Right renal cortex interstitium (tissue), 3 donors: Measurements from ENCODE around the gene UFSP1. TPM values are rescaled to one million over a fixed set of nuclear protein-coding genes. Genes with fewer than 3 reads are reported as not detected.
"Not testable (repeated sequence)": the region's sequence is repeated elsewhere in the genome, so short reads cannot be mapped to it uniquely, and the experiment has no call there.

Source experiments
- DNase-seq, 3 donors: peaks; one replicate each; pipeline ENCODE4 v3.0.0-alpha.2; 2013; ENCODE audit warnings: low read depth in 3 of 3, low spot score in 2 of 3
- polyA plus RNA-seq, 3 donors: library from polyadenylated mRNA; unstranded; fragments of 120-200 nt; gene quantifications; one replicate each; pipeline ENCODE4 v1.2.1, GENCODE V29; 2013; ENCODE audit not compliant: insufficient read length in 3 of 3

Gene UFSP1
- polyA plus RNA-seq, result 1 to 10 TPM in 2 of 3 donors, under 1 TPM in 1; 0.96 to 2.3 (median 1.9) TPM

- no peak for DNase-seq
These were observed at the start of gene UFSP1 for GRCh38 chr7:100888988-100889750. TSS of gene UFSP1 (minus strand) at chr7:100889715. CDS start at chr7:100889271, 444 bp downstream.

GRCh38 chr7:100936167-100936566 is 46.7 kb upstream of the UFSP1 start:
- not testable (repeated sequence) for DNase-seq

GRCh38 chr7:100935381-100935780 is 45.9 kb upstream of the UFSP1 start:
- DNase-seq, result not testable (repeated sequence)

GRCh38 chr7:100933734-100934133 is 44.2 kb upstream of the UFSP1 start:
- no peak for DNase-seq

GRCh38 chr7:100929808-100930174 is 40.3 kb upstream of the UFSP1 start:
- no peak for DNase-seq

GRCh38 chr7:100923616-100924015 is 34.1 kb upstream of the UFSP1 start:
- not testable (repeated sequence) for DNase-seq

GRCh38 chr7:100921039-100921438 is 31.5 kb upstream of the UFSP1 start:
- DNase-seq, result no peak

- not testable (repeated sequence) for DNase-seq
These were observed 30.4 kb upstream of the UFSP1 start for GRCh38 chr7:100919779-100920437.

GRCh38 chr7:100919335-100919734 is 29.8 kb upstream of the UFSP1 start:
- DNase-seq, result not testable (repeated sequence)

- no peak for DNase-seq
These were observed 25.4 kb upstream of the UFSP1 start for GRCh38 chr7:100914879-100915447.

GRCh38 chr7:100914208-100914878 is 24.8 kb upstream of the UFSP1 start:
- DNase-seq, result no peak

GRCh38 chr7:100911484-100911883 is 22.0 kb upstream of the UFSP1 start:
- no peak for DNase-seq

- not testable (repeated sequence) for DNase-seq
These were observed 20.9 kb upstream of the UFSP1 start for GRCh38 chr7:100910443-100910842.

- DNase-seq, result no peak
These were observed 19.0 kb upstream of the UFSP1 start for GRCh38 chr7:100908512-100908911.

- no peak for DNase-seq
These were observed 13.1 kb upstream of the UFSP1 start for GRCh38 chr7:100902638-100903037.

- DNase-seq, result no peak
These were observed 12.4 kb upstream of the UFSP1 start for GRCh38 chr7:100901921-100902332.

- DNase-seq, result no peak
These were observed 11.5 kb upstream of the UFSP1 start for GRCh38 chr7:100900978-100901377.

GRCh38 chr7:100899432-100899831 is 9.9 kb upstream of the UFSP1 start:
- DNase-seq, result no peak

- no peak for DNase-seq
These were observed 8.4 kb upstream of the UFSP1 start for GRCh38 chr7:100897772-100898454.

- DNase-seq, result no peak
These were observed 7.5 kb upstream of the UFSP1 start for GRCh38 chr7:100896732-100897608.
